Measurements from ENCODE around the gene ATP6V1A. TPM values are rescaled to one million over a fixed set of nuclear protein-coding genes. Genes with fewer than 3 reads are reported as not detected.

The ATP6V1A gene
- total and polyA plus RNA-seq, 4 donors, result 23.1 to 99.6 (median 50.4) TPM

DNA sequence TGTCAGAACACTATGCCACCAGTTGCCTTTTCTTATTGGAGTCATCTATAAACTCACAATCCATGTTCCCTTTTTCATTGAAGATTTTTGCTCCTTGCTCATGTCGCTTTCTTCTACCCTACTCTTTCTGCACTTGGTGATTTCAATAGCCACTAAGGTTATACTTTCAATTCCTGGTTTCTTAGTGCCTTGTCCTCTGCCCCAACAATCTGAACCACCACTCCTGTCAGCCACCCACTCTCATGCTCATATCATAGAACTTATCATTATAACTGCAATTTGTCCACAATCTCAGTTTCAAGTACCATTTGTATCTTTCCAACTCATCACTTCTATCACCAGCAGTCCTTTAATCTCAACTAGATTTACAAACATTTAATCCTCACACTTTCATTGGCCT, 81.8 kb downstream of the ATP6V1A start:
- no peak overlapping the region for H3K9ac ChIP-seq (ENCODE audit: insufficient read depth in 1 of 2, low read length in 2 of 2)
- TF ChIP-seq, protein P1, sequence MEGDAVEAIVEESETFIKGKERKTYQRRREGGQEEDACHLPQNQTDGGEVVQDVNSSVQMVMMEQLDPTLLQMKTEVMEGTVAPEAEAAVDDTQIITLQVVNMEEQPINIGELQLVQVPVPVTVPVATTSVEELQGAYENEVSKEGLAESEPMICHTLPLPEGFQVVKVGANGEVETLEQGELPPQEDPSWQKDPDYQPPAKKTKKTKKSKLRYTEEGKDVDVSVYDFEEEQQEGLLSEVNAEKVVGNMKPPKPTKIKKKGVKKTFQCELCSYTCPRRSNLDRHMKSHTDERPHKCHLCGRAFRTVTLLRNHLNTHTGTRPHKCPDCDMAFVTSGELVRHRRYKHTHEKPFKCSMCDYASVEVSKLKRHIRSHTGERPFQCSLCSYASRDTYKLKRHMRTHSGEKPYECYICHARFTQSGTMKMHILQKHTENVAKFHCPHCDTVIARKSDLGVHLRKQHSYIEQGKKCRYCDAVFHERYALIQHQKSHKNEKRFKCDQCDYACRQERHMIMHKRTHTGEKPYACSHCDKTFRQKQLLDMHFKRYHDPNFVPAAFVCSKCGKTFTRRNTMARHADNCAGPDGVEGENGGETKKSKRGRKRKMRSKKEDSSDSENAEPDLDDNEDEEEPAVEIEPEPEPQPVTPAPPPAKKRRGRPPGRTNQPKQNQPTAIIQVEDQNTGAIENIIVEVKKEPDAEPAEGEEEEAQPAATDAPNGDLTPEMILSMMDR (IDR thresholded peaks at IDR 0.05; ENCODE audit: control extremely low read depth, extremely low read depth), result no peak
- H3K27me3 ChIP-seq (ENCODE audit: control insufficient read depth in 3 of 3, insufficient read depth in 3 of 3, low read length in 2 of 3), result no peaks in the 10 kb centered on the region
- 77 to 91% methylated on average over 1 of the region's 1 CpG for WGBS, 2 donors
- H3K4me1 ChIP-seq (ENCODE audit: control insufficient read depth in 5 of 5, insufficient read depth in 5 of 5, low read length in 5 of 5), result no peaks in the 10 kb centered on the region
- no peak overlapping the region for H3K4me3 ChIP-seq
- no peak overlapping the region for H3K27ac ChIP-seq (ENCODE audit: low read depth in 1 of 2, low read length in 1 of 2)
- H3K36me3 ChIP-seq (ENCODE audit: control insufficient read depth in 4 of 4, insufficient read depth in 4 of 4, low read length in 4 of 4), result no peaks in the 10 kb centered on the region
- ATAC-seq (ENCODE audit: insufficient read depth, low FRiP score), result no peak
- no peak for DNase-seq
- no peaks in the 10 kb centered on the region for H3K9me3 ChIP-seq (ENCODE audit: control insufficient read depth in 4 of 4, insufficient read depth in 3 of 4, low read length in 3 of 4)

DNA sequence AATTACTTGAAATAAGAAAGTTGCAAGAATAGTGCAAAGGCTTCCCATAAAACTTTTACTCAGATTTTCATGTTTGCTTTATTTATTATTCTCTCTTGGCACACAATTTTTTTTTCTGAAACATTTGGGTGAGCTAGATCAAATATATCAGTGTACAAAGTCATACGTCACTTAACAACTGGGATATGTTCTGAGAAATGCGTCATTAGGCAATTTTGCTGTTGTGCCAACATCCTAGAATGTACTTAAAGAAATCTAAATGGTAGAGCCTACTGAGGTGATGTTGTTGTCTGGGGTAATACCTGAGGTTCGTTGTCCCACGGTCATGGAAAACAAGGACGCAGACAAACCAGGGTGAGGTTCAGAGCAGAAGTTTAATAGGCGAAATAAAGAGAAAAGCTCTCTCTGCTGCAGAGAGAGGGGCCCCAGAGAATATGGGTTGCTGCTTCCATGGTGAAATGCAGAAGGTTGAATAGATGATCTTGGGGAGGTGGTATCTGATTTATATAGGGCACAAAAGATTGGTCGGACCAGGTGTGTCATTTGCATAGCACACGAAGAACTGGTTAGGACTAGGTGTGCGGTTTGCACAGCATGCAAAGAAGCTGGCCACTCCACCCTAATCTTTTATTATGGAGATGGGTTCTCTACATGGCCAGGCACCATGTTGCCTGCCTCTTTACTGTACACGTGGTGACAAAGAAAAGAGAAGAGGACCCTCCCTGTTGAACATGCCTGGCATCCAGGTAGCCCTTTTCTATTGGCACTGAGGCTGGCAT, 82.9 kb downstream of the ATP6V1A start:
- WGBS, 2 donors, result 83 to 87% methylated on average over 10 of the region's 10 CpGs
- Histone ChIP-seq H3K36me3 (ENCODE audit: control insufficient read depth in 4 of 4, insufficient read depth in 4 of 4, low read length in 4 of 4) (no peaks in the 10 kb centered on the region), H3K4me1 (ENCODE audit: control insufficient read depth in 5 of 5, insufficient read depth in 5 of 5, low read length in 5 of 5) (no peaks in the 10 kb centered on the region), H3K27me3 (ENCODE audit: control insufficient read depth in 3 of 3, insufficient read depth in 3 of 3, low read length in 2 of 3) (no peaks in the 10 kb centered on the region), H3K4me3 (no peak overlapping the region), H3K9me3 (ENCODE audit: control insufficient read depth in 4 of 4, insufficient read depth in 3 of 4, low read length in 3 of 4) (no peaks in the 10 kb centered on the region), H3K27ac (ENCODE audit: low read depth in 1 of 2, low read length in 1 of 2) (no peak overlapping the region), H3K9ac (ENCODE audit: insufficient read depth in 1 of 2, low read length in 2 of 2) (no peak overlapping the region)
- TF ChIP-seq, protein P1 (IDR thresholded peaks at IDR 0.05; ENCODE audit: control extremely low read depth, extremely low read depth), result no peak
- ATAC-seq (ENCODE audit: insufficient read depth, low FRiP score), result no peak
- no peak for DNase-seq

DNA sequence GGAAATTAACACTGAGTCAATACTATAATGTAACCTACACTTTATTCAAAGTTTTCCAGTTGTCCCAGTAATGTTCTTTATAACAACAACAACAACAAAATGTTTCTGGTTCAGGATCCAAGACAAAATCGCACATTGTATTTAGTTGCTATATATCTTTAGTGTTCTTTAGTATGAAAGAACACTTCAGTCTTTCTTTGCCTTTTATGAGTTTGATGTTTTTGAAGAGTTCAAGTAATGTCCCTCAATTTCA, 84.2 kb downstream of the ATP6V1A start:
- Histone ChIP-seq H3K36me3 (ENCODE audit: control insufficient read depth in 4 of 4, insufficient read depth in 4 of 4, low read length in 4 of 4) (no peaks in the 10 kb centered on the region), H3K27ac (ENCODE audit: low read depth in 1 of 2, low read length in 1 of 2) (no peak overlapping the region), H3K9ac (ENCODE audit: insufficient read depth in 1 of 2, low read length in 2 of 2) (no peak overlapping the region), H3K27me3 (ENCODE audit: control insufficient read depth in 3 of 3, insufficient read depth in 3 of 3, low read length in 2 of 3) (no peaks in the 10 kb centered on the region), H3K4me1 (ENCODE audit: control insufficient read depth in 5 of 5, insufficient read depth in 5 of 5, low read length in 5 of 5) (no peaks in the 10 kb centered on the region), H3K4me3 (no peak overlapping the region), H3K9me3 (ENCODE audit: control insufficient read depth in 4 of 4, insufficient read depth in 3 of 4, low read length in 3 of 4) (no peaks in the 10 kb centered on the region)
- WGBS, 2 donors, result 0% methylated on average over 1 of the region's 1 CpG
- TF ChIP-seq, protein P1 (IDR thresholded peaks at IDR 0.05; ENCODE audit: control extremely low read depth, extremely low read depth), result no peak
- DNase-seq (no peak), ATAC-seq (ENCODE audit: insufficient read depth, low FRiP score) (no peak)

All from lung (tissue), 12 donors.